ENCODE data around the gene MSL1. TPM values are rescaled to one million over a fixed set of nuclear protein-coding genes. Genes with fewer than 3 reads are reported as not detected.

MSL1 gene
- total and polyA plus RNA-seq, 9 of the 15 experiments (the other 6 are each of a cell fraction or from before 2014, with no cell fraction given) = 13.8 to 120 (median 61.9) TPM

GRCh38 chr17:40100669-40101366, 21.0 kb upstream of the MSL1 start (continued):
- TF ChIP-seq ZNF277 (CRISPR knock-in tag; IDR thresholded peaks at IDR 0.05; ENCODE audit: borderline replicate concordance) (no peak), MAFK (IDR thresholded peaks at IDR 0.05; ENCODE audit: low read length) (no peak), IRF2 (CRISPR knock-in tag; IDR thresholded peaks at IDR 0.05) (no peak), POLR3A (IDR thresholded peaks at IDR 0.05; ENCODE audit: borderline replicate concordance, extremely low read depth, insufficient read depth, insufficient read length) (no peak), TCF7 (IDR thresholded peaks at IDR 0.05; ENCODE audit: borderline replicate concordance) (0 out of 2 replicates have a peak, but pooled peaks have one; percentile 62), ZNF699 (CRISPR knock-in tag; IDR thresholded peaks at IDR 0.05; ENCODE audit: insufficient replicate concordance) (no peak), NEUROD1 (IDR thresholded peaks at IDR 0.05; ENCODE audit: borderline replicate concordance, low read depth, low read length, partially characterized antibody) (peak; percentile 40), RREB1 (CRISPR knock-in tag; IDR thresholded peaks at IDR 0.05) (no peak), ZNF717 (CRISPR knock-in tag; IDR thresholded peaks at IDR 0.05) (no peak), TRIM28 (IDR thresholded peaks at IDR 0.05) (no peak)
- TF ChIP-seq, protein P1, sequence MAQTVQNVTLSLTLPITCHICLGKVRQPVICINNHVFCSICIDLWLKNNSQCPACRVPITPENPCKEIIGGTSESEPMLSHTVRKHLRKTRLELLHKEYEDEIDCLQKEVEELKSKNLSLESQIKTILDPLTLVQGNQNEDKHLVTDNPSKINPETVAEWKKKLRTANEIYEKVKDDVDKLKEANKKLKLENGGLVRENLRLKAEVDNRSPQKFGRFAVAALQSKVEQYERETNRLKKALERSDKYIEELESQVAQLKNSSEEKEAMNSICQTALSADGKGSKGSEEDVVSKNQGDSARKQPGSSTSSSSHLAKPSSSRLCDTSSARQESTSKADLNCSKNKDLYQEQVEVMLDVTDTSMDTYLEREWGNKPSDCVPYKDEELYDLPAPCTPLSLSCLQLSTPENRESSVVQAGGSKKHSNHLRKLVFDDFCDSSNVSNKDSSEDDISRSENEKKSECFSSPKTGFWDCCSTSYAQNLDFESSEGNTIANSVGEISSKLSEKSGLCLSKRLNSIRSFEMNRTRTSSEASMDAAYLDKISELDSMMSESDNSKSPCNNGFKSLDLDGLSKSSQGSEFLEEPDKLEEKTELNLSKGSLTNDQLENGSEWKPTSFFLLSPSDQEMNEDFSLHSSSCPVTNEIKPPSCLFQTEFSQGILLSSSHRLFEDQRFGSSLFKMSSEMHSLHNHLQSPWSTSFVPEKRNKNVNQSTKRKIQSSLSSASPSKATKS (CRISPR knock-in tag; IDR thresholded peaks at IDR 0.05) = no peak
- TF ChIP-seq, protein P2, sequence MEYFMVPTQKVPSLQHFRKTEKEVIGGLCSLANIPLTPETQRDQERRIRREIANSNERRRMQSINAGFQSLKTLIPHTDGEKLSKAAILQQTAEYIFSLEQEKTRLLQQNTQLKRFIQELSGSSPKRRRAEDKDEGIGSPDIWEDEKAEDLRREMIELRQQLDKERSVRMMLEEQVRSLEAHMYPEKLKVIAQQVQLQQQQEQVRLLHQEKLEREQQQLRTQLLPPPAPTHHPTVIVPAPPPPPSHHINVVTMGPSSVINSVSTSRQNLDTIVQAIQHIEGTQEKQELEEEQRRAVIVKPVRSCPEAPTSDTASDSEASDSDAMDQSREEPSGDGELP (CRISPR knock-in tag; IDR thresholded peaks at IDR 0.05; ENCODE audit: borderline replicate concordance) = peak; percentile 85
- TF ChIP-seq, protein P3, sequence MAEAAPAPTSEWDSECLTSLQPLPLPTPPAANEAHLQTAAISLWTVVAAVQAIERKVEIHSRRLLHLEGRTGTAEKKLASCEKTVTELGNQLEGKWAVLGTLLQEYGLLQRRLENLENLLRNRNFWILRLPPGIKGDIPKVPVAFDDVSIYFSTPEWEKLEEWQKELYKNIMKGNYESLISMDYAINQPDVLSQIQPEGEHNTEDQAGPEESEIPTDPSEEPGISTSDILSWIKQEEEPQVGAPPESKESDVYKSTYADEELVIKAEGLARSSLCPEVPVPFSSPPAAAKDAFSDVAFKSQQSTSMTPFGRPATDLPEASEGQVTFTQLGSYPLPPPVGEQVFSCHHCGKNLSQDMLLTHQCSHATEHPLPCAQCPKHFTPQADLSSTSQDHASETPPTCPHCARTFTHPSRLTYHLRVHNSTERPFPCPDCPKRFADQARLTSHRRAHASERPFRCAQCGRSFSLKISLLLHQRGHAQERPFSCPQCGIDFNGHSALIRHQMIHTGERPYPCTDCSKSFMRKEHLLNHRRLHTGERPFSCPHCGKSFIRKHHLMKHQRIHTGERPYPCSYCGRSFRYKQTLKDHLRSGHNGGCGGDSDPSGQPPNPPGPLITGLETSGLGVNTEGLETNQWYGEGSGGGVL (CRISPR knock-in tag; IDR thresholded peaks at IDR 0.05) = no peak
